BJ (cell line): ENCODE measurements around the gene ABCC3. TPM values are rescaled to one million over a fixed set of nuclear protein-coding genes. Genes with fewer than 3 reads are reported as not detected.

Experiments used
- CTCF ChIA-PET: fragments of 350-600 bp; formaldehyde crosslinking; extraction: SDS; loops from one replicate; lab custom pipeline; 2021; ENCODE audit warnings: antibody characterized with exemption, inconsistent platforms; lab: Yijun Ruan, JAX
- POLR2A ChIA-PET: fragments of 300-600 bp; sonication (Branson Sonifier 250); formaldehyde crosslinking; extraction: SDS; loops from one replicate; lab custom pipeline; 2021; ENCODE audit warnings: antibody characterized with exemption; lab: Charles Lee
- DNase-seq: peaks from one replicate; pipeline ENCODE4 v3.0.0-alpha.2; 2011; ENCODE audit warnings: low read depth
- H3K27me3 ChIP-seq: 2 replicates; pipeline ENCODE4 v1.6.0; 2011; ENCODE audit warnings: low read length; ENCODE audit not compliant: control insufficient read depth, insufficient read depth
- H3K36me3 ChIP-seq: 2 replicates; pipeline ENCODE4 v1.5.1; 2011; ENCODE audit warnings: low read length; ENCODE audit not compliant: control insufficient read depth, insufficient read depth
- H3K4me3 ChIP-seq: 2 replicates; pipeline ENCODE4 v1.5.1; 2011; ENCODE audit warnings: low read depth, mild to moderate bottlenecking, control low read depth, low read length
- polyA plus RNA-seq: library from polyadenylated mRNA; depleted of rRNA; stranded (reverse); fragments of >200 nt; gene quantifications from 2 replicates; pipeline ENCODE4 v1.2.3, GENCODE V29; 2011
- TF ChIP-seq, protein P1 (sequence below): IDR thresholded peaks from 2 replicates; pipeline ENCODE4 v1.5.1; 2011; ENCODE audit warnings: low read depth, mild to moderate bottlenecking, control low read depth, inconsistent platforms, low read length, moderate library complexity; ENCODE audit not compliant: insufficient read depth

Gene ABCC3
- polyA plus RNA-seq, 1 experiment: 56.4 TPM

DNA sequence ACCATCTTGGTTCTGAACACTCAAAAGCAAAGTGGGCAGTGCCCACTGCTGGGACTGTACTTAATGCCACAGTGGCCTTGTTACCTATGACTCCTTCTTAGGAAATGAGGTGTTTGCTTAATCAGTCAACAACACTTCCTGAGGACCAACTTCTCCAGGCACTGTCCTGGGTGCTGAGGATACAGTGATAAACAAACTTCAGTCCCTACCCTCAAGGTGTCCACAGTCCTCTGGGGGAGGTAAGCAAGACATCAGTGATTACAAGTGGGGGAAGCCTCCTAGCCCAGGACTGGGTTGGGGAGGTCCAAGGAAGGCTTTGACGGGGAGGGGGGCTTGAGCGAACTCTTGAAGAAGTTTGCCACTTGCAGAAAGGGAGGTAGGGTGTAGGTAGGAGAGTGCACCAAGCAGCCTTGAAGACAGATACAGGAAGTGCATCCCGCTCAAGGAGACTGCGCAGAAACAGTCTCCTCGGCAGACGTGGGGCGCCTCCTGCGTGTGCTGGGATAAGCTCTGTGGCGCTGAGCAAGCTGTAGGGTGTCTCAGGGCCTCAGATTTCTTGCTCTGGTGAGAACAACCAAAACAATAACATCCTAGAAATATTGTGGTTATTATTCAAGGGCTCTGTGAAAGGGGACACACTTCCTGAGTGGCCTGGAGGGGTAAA lies 2.6 kb upstream of the ABCC3 start:
- TF ChIP-seq, protein P1, sequence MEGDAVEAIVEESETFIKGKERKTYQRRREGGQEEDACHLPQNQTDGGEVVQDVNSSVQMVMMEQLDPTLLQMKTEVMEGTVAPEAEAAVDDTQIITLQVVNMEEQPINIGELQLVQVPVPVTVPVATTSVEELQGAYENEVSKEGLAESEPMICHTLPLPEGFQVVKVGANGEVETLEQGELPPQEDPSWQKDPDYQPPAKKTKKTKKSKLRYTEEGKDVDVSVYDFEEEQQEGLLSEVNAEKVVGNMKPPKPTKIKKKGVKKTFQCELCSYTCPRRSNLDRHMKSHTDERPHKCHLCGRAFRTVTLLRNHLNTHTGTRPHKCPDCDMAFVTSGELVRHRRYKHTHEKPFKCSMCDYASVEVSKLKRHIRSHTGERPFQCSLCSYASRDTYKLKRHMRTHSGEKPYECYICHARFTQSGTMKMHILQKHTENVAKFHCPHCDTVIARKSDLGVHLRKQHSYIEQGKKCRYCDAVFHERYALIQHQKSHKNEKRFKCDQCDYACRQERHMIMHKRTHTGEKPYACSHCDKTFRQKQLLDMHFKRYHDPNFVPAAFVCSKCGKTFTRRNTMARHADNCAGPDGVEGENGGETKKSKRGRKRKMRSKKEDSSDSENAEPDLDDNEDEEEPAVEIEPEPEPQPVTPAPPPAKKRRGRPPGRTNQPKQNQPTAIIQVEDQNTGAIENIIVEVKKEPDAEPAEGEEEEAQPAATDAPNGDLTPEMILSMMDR: no peak
- POLR2A ChIA-PET: no interaction called here
- CTCF ChIA-PET: interaction anchor here (1.0 to 9.8 kb wide), 20 partner anchors 7 to 210 kb away, joined by 3 to 186 read pairs (median 9); partner anchors contain the start of genes CACNA1G and SPATA20
- no peak for DNase-seq
- H3K4me3 ChIP-seq: no peak overlapping the region
- H3K27me3 ChIP-seq: no peaks in the 10 kb centered on the region
- H3K36me3 ChIP-seq: no peaks in the 10 kb centered on the region; the same call in 1 of the 2 replicates

DNA sequence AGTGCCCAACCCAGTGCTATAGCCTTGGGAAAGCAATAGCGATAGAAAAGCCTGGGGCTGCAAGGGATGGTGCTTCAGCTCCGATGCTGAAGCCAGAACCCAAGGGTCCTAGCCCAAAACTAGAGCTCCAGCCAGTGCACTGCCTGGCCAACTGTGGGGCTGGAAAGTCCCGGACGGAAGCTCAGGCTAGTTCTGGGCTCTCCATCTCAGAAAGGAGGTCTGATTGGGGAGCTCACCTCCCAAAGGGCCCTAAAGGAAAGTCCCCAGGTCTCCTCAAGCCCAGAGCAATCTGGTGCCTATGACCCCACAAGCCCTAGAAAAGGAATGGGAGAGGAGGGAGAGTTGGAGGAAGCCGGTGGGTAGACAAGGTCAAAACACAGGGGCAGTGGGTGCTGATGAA lies 2.0 kb upstream of the ABCC3 start:
- H3K4me3 ChIP-seq: no peak overlapping the region

DNA sequence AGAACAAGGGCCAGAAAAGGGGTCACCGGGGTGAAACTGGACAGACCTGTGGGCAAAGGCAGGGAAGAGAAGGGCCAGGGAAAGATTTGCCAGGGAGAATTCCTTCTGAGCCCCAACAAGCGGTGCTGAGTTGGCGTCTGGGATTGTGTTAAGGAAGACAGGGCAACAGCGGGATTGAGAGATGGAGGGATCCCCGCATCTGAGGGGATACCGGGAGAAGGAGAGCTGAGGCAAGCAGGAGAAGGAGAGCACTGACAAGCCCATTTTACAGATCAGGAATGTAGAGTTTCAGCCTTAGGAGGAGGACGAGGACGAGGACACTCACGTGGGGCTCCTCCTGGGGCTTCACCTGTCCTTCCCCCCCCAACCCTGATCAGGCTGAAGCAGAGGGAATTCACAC lies 998 bp upstream of the ABCC3 start:
- POLR2A ChIA-PET: no interaction called here
- Histone ChIP-seq H3K27me3 (no peaks in the 10 kb centered on the region), H3K36me3 (no peaks in the 10 kb centered on the region; the same call in 1 of the 2 replicates), H3K4me3 (no peak overlapping the region)
- no peak for DNase-seq
- CTCF ChIA-PET: interaction anchor here (1.1 to 1.5 kb wide), 4 partner anchors 8 to 61 kb away, joined by 3 to 7 read pairs (median 4); no protein-coding TSS in a partner anchor
- TF ChIP-seq, protein P1: no peak

More for the DNA sequence above, 2.0 kb upstream of the ABCC3 start:
- no peak for DNase-seq
- CTCF ChIA-PET: interaction anchor here (0.7 to 1.5 kb wide), 10 partner anchors 21 to 210 kb away, joined by 3 to 7 read pairs (median 4); no protein-coding TSS in a partner anchor
- Histone ChIP-seq H3K36me3 (no peaks in the 10 kb centered on the region; the same call in 1 of the 2 replicates), H3K27me3 (no peaks in the 10 kb centered on the region)
- POLR2A ChIA-PET: no interaction called here
- TF ChIP-seq, protein P1: no peak

DNA sequence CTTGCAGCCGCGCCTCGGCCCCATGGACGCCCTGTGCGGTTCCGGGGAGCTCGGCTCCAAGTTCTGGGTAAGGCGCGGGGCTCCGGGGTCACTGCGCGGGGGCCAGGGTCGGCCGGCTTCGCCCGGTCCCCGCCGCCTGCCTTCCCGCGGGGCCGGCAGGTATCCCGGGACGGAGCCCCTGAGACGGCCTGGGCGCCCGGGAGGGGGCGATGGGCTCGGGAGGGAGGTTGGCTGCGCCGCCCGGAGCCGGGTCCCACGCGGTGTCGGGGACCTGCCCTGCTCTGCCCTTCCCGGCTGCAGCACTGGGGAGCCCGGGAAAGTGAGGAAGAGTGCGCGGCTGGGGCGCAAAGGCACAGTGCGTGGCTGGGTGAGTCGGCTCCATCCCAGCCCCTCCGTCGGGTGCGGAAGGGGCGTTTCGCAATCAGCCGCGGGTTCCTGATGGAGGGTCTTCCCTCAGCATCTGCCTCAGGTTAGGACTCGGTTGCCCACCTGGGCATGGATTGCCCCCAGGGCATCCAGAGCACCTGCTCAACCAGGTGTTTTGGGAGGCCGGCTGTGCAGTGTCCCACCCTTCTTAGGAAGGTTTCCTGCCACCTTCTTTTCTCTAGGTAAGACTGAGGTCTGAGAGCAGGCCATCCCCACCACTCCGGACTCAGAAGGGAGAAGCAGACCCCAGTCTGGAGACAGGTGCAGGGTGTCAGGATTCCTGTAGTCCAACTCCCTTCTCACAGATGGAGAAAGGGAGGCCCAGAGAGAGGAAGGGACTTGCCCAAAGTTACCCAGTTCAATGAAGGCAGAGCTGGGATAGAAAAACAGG lies 442 bp downstream of the ABCC3 start:
- ChIA-PET CTCF (interaction anchor here (0.8 to 3.1 kb wide), 5 partner anchors 9 to 93 kb away, joined by 3 to 15 read pairs (median 4); no protein-coding TSS in a partner anchor), POLR2A (no interaction called here)

More for the DNA sequence above, 442 bp downstream of the ABCC3 start:
- DNase-seq: no peak
- H3K36me3 ChIP-seq: no peaks in the 10 kb centered on the region; the same call in 1 of the 2 replicates
- no peaks in the 10 kb centered on the region for H3K27me3 ChIP-seq
- TF ChIP-seq, protein P1: 0 out of 2 replicates have a peak, but pooled peaks have one; percentile 12
- peak overlapping the region; percentile 71 for H3K4me3 ChIP-seq
